ENCODE results near the gene ITPKA.

DNA sequence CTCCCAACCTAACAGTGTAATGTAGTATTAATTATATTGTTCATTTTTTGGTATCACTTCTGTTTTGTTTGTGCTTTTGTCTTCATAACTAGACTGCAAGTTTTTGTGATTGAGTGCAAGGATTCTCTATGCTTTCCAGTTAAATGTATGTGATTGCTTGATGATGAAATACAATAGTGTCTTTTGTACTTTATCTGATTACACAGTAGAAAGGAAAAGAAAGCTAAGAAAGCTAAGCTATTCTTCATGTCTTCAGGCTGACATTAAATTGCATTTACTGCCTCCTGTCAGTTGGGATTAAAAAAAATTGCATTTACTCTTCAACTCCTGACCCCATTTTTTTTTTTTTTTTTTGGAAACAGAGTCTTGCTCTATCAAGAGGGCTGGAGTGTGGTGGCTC is 48.3 kb upstream of the ITPKA start:
- TF ChIP-seq, protein P1, sequence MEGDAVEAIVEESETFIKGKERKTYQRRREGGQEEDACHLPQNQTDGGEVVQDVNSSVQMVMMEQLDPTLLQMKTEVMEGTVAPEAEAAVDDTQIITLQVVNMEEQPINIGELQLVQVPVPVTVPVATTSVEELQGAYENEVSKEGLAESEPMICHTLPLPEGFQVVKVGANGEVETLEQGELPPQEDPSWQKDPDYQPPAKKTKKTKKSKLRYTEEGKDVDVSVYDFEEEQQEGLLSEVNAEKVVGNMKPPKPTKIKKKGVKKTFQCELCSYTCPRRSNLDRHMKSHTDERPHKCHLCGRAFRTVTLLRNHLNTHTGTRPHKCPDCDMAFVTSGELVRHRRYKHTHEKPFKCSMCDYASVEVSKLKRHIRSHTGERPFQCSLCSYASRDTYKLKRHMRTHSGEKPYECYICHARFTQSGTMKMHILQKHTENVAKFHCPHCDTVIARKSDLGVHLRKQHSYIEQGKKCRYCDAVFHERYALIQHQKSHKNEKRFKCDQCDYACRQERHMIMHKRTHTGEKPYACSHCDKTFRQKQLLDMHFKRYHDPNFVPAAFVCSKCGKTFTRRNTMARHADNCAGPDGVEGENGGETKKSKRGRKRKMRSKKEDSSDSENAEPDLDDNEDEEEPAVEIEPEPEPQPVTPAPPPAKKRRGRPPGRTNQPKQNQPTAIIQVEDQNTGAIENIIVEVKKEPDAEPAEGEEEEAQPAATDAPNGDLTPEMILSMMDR (IDR thresholded peaks at IDR 0.05; ENCODE audit: low read length), result no peak
- no peak for TF ChIP-seq EZH2 (IDR thresholded peaks at IDR 0.05; ENCODE audit: borderline replicate concordance, low read length)

All from OCI-LY1 (cell line).